Muscle of leg (tissue), 16 donors: ENCODE measurements around the gene PRORP. TPM values are rescaled to one million over a fixed set of nuclear protein-coding genes. Genes with fewer than 3 reads are reported as not detected.
"Not testable (repeated sequence)": the region's sequence is repeated elsewhere in the genome, so short reads cannot be mapped to it uniquely, and the experiment has no call there.

Source experiments
- DNase-seq: peaks from one replicate; pipeline ENCODE4 v3.0.0; 2013
- H3K27ac ChIP-seq: one replicate; pipeline ENCODE4 v1.5.1; 2013; ENCODE audit warnings: mild to moderate bottlenecking, low read length, control low read depth
- H3K27me3 ChIP-seq: one replicate; pipeline ENCODE4 v1.6.1; 2013; ENCODE audit warnings: low read length; ENCODE audit not compliant: control insufficient read depth, insufficient read depth
- H3K36me3 ChIP-seq: one replicate; pipeline ENCODE4 v1.6.1; 2013; ENCODE audit warnings: low read length; ENCODE audit not compliant: control insufficient read depth, insufficient read depth
- H3K4me1 ChIP-seq: one replicate; pipeline ENCODE4 v1.6.1; 2013; ENCODE audit warnings: low read length; ENCODE audit not compliant: control insufficient read depth, insufficient read depth
- H3K4me3 ChIP-seq: one replicate; pipeline ENCODE4 v1.5.1; 2013; ENCODE audit warnings: low read length, control low read depth
- H3K9me3 ChIP-seq: replicated peaks from 2 replicates; pipeline ENCODE4 v1.6.1; 2013; ENCODE audit warnings: low read depth, low read length; ENCODE audit not compliant: control insufficient read depth
- WGBS: methylation state at CpG from one replicate; pipeline ENCODE4 v1.1.5; 2013; ENCODE audit warnings: missing lambda C conversion rate; ENCODE audit not compliant: insufficient coverage; 5-methylcytosine and 5-hydroxymethylcytosine counted together
- long read RNA-seq, 11 donors: transcript quantifications; one replicate each; lab custom pipeline, GENCODE V29; 2026
- polyA plus RNA-seq, 8 donors: library from polyadenylated mRNA; unstranded; fragments of 120-200 nt; gene quantifications; one replicate each; pipeline versions ENCODE4 v1.2.1 to v1.2.3, GENCODE V29; 2013; ENCODE audit warnings: inconsistent platforms in 1 of 8, low replicate concordance in 1 of 8; ENCODE audit not compliant: insufficient read length in 8 of 8, insufficient read depth in 1 of 8
- total RNA-seq: library from RNA; stranded (reverse); fragments of 120-200 nt; gene quantifications from one replicate; pipeline ENCODE4 v1.2.4, GENCODE V29; 2013

The PRORP gene
- 22.7 TPM for total RNA-seq
- 10 to 100 TPM; 14.1 to 22.3 (median 17.6) TPM for polyA plus RNA-seq
- long read RNA-seq, donor 1, full-length matches to known transcripts = 3 of 3 reads
- long read RNA-seq, donor 1, partial matches to known transcripts = 0 of 3 reads
- long read RNA-seq, donor 1, other reads (novel, unspliced or antisense) = 0 of 3 reads
- long read RNA-seq, donor 2, partial matches to known transcripts = 0 of 1 reads
- long read RNA-seq, donor 2, other reads (novel, unspliced or antisense) = 0 of 1 reads
- long read RNA-seq, donor 3, full-length matches to known transcripts = 4 of 4 reads
- long read RNA-seq, donor 3, partial matches to known transcripts = 0 of 4 reads
- long read RNA-seq, donor 3, other reads (novel, unspliced or antisense) = 0 of 4 reads
- long read RNA-seq, donor 4, partial matches to known transcripts = 0 of 1 reads
- long read RNA-seq, donor 4, other reads (novel, unspliced or antisense) = 0 of 1 reads
- long read RNA-seq, donor 5, full-length matches to known transcripts = 8 of 8 reads
- long read RNA-seq, donor 5, partial matches to known transcripts = 0 of 8 reads
- long read RNA-seq, donor 5, other reads (novel, unspliced or antisense) = 0 of 8 reads
- long read RNA-seq, donor 6, full-length matches to known transcripts = 6 of 6 reads
- long read RNA-seq, donor 6, partial matches to known transcripts = 0 of 6 reads
- long read RNA-seq, donor 6, other reads (novel, unspliced or antisense) = 0 of 6 reads
- long read RNA-seq, donor 7, partial matches to known transcripts = 0 of 8 reads
- long read RNA-seq, donor 7, other reads (novel, unspliced or antisense) = 0 of 8 reads
- long read RNA-seq, donor 8, partial matches to known transcripts = 0 of 3 reads
- long read RNA-seq, donor 8, other reads (novel, unspliced or antisense) = 0 of 3 reads
- long read RNA-seq, donor 9, partial matches to known transcripts = 0 of 2 reads
- long read RNA-seq, donor 9, other reads (novel, unspliced or antisense) = 0 of 2 reads
- long read RNA-seq, donor 10, full-length matches to known transcripts = 12 of 12 reads
- long read RNA-seq, donor 10, partial matches to known transcripts = 0 of 12 reads
- long read RNA-seq, donor 10, other reads (novel, unspliced or antisense) = 0 of 12 reads
- long read RNA-seq, donor 11, full-length matches to known transcripts = 2 of 2 reads
- long read RNA-seq, donor 11, partial matches to known transcripts = 0 of 2 reads
- long read RNA-seq, donor 11, other reads (novel, unspliced or antisense) = 0 of 2 reads

GRCh38 chr14:35121887-35122695, at the start of gene PRORP, which contains the start of gene PPP2R3C:
TSS of gene PRORP (plus strand) at chr14:35122552. CDS start at chr14:35123246, 694 bp downstream.
TSS of gene PPP2R3C (minus strand) at chr14:35121990. CDS start at chr14:35121959, 31 bp downstream.
- Histone ChIP-seq H3K4me1 (peaks cover 11% of the 10 kb centered on the region), H3K4me3 (peak within 1 kb of the TSS; percentile 55), H3K27ac (peak within 1 kb of the TSS; percentile 93), H3K36me3 (peaks cover 2% of the 10 kb centered on the region), H3K9me3 (no peaks in the 10 kb centered on the region), H3K27me3 (no peaks in the 10 kb centered on the region)
- peak; percentile 98 for DNase-seq
- WGBS = under 1% methylated on average over 48 of the region's 57 CpGs

GRCh38 chr14:35073486-35073885, 48.9 kb upstream of the PRORP start:
- Histone ChIP-seq H3K9me3 (peaks cover 2% of the 10 kb centered on the region), H3K27ac (no peak overlapping the region), H3K36me3 (peaks cover 18% of the 10 kb centered on the region), H3K4me1 (no peaks in the 10 kb centered on the region), H3K4me3 (no peak overlapping the region), H3K27me3 (no peaks in the 10 kb centered on the region)
- no CpG with 5 or more reads among the region's 1 CpG for WGBS
- no peak for DNase-seq

GRCh38 chr14:35078082-35078481, 44.3 kb upstream of the PRORP start:
- no peaks in the 10 kb centered on the region for H3K27me3 ChIP-seq
- no peak overlapping the region for H3K4me3 ChIP-seq
- DNase-seq = no peak
- no peaks in the 10 kb centered on the region for H3K4me1 ChIP-seq
- H3K36me3 ChIP-seq = peaks cover 17% of the 10 kb centered on the region
- H3K9me3 ChIP-seq = peaks cover 2% of the 10 kb centered on the region
- no peak overlapping the region for H3K27ac ChIP-seq
- 100% methylated on average over 1 of the region's 2 CpGs for WGBS

GRCh38 chr14:35079742-35080141, 42.6 kb upstream of the PRORP start:
- no peaks in the 10 kb centered on the region for H3K27me3 ChIP-seq

GRCh38 chr14:35083530-35084150, 38.7 kb upstream of the PRORP start:
- H3K27me3 ChIP-seq = no peaks in the 10 kb centered on the region
- no peaks in the 10 kb centered on the region for H3K9me3 ChIP-seq
- WGBS = no CpG with 5 or more reads among the region's 8 CpGs
- H3K36me3 ChIP-seq = peaks cover 12% of the 10 kb centered on the region
- no peak overlapping the region for H3K27ac ChIP-seq
- H3K4me1 ChIP-seq = no peaks in the 10 kb centered on the region
- H3K4me3 ChIP-seq = no peak overlapping the region
- DNase-seq = no peak

More at GRCh38 chr14:35079742-35080141, 42.6 kb upstream of the PRORP start:
- no peaks in the 10 kb centered on the region for H3K4me1 ChIP-seq
- H3K9me3 ChIP-seq = no peaks in the 10 kb centered on the region
- no peak overlapping the region for H3K27ac ChIP-seq
- H3K36me3 ChIP-seq = peaks cover 9% of the 10 kb centered on the region
- no peak for DNase-seq
- WGBS = no CpG with 5 or more reads among the region's 1 CpG
- no peak overlapping the region for H3K4me3 ChIP-seq

GRCh38 chr14:35085441-35085840, 36.9 kb upstream of the PRORP start:
- no peaks in the 10 kb centered on the region for H3K4me1 ChIP-seq
- no peak overlapping the region for H3K27ac ChIP-seq
- no peaks in the 10 kb centered on the region for H3K9me3 ChIP-seq
- no peaks in the 10 kb centered on the region for H3K27me3 ChIP-seq
- peaks cover 17% of the 10 kb centered on the region for H3K36me3 ChIP-seq
- H3K4me3 ChIP-seq = no peak overlapping the region
- no CpG with 5 or more reads among the region's 2 CpGs for WGBS
- no peak for DNase-seq

GRCh38 chr14:35088514-35088913, 33.8 kb upstream of the PRORP start:
- Histone ChIP-seq H3K36me3 (peaks cover 31% of the 10 kb centered on the region), H3K4me3 (no peak overlapping the region), H3K27me3 (no peaks in the 10 kb centered on the region), H3K27ac (no peak overlapping the region), H3K9me3 (peaks cover 3% of the 10 kb centered on the region), H3K4me1 (no peaks in the 10 kb centered on the region)
- no peak for DNase-seq
- WGBS = no CpG with 5 or more reads among the region's 2 CpGs

GRCh38 chr14:35094645-35095044, 27.7 kb upstream of the PRORP start:
- peaks cover 44% of the 10 kb centered on the region for H3K36me3 ChIP-seq
- not testable (repeated sequence) for H3K27ac ChIP-seq, H3K4me1 ChIP-seq, H3K9me3 ChIP-seq, H3K27me3 ChIP-seq, DNase-seq, H3K4me3 ChIP-seq
- WGBS = 97% methylated on average over 4 of the region's 6 CpGs

GRCh38 chr14:35107866-35108265, 14.5 kb upstream of the PRORP start:
- H3K27ac ChIP-seq = no peak overlapping the region
- DNase-seq = no peak
- no peaks in the 10 kb centered on the region for H3K27me3 ChIP-seq
- H3K4me3 ChIP-seq = no peak overlapping the region
- peaks cover 35% of the 10 kb centered on the region for H3K36me3 ChIP-seq
- H3K9me3 ChIP-seq = no peaks in the 10 kb centered on the region
- no peaks in the 10 kb centered on the region for H3K4me1 ChIP-seq
